ENCODE measurements around the gene RESP18.
"Not testable (repeated sequence)": the region's sequence is repeated elsewhere in the genome, so short reads cannot be mapped to it uniquely, and the experiment has no call there.

The RESP18 gene

GRCh38 chr2:219325136-219325535 is 7.4 kb downstream of the RESP18 start:
- no peak for DNase-seq

GRCh38 chr2:219323434-219323833 is 9.1 kb downstream of the RESP18 start:
- DNase-seq = peak in 3 of 4 experiments; percentile 47 to 63 (median 60)

GRCh38 chr2:219314804-219315468 is 17.6 kb downstream of the RESP18 start:
- no peak for DNase-seq

- not testable (repeated sequence) for DNase-seq
Observed at GRCh38 chr2:219312683-219313263, 19.8 kb downstream of the RESP18 start.

GRCh38 chr2:219309278-219309677 is 23.3 kb downstream of the RESP18 start, which contains the start of gene PTPRN:
PTPRN (minus strand) TSS chr2:219309401; CDS start chr2:219309332, 69 bp downstream.
- no peak for DNase-seq

GRCh38 chr2:219308142-219309101 is 24.1 kb downstream of the RESP18 start:
- DNase-seq = peak; percentile 72 to 90 (median 85)

- DNase-seq = no peak
Observed at GRCh38 chr2:219306047-219306446, 26.5 kb downstream of the RESP18 start.

GRCh38 chr2:219304223-219304622 is 28.3 kb downstream of the RESP18 start:
- no peak for DNase-seq

GRCh38 chr2:219302412-219302968 is 30.1 kb downstream of the RESP18 start:
- no peak for DNase-seq

- no peak for DNase-seq
Observed at GRCh38 chr2:219300022-219300421, 32.5 kb downstream of the RESP18 start.

- no peak for DNase-seq
Observed at GRCh38 chr2:219299372-219299760, 33.2 kb downstream of the RESP18 start.

GRCh38 chr2:219298759-219299371 is 33.7 kb downstream of the RESP18 start:
- DNase-seq = peak; percentile 85 to 92 (median 90)

GRCh38 chr2:219297766-219298456 is 34.6 kb downstream of the RESP18 start:
- peak in 3 of 4 experiments; percentile 17 to 32 (median 30) for DNase-seq

GRCh38 chr2:219296631-219297391 is 35.7 kb downstream of the RESP18 start:
- no peak for DNase-seq

GRCh38 chr2:219296142-219296541 is 36.4 kb downstream of the RESP18 start:
- no peak for DNase-seq

- DNase-seq = peak; percentile 80 to 94 (median 86)
Observed at GRCh38 chr2:219294356-219295351, 37.9 kb downstream of the RESP18 start.

- DNase-seq = no peak
Observed at GRCh38 chr2:219293736-219294231, 38.8 kb downstream of the RESP18 start.

GRCh38 chr2:219292616-219293015 is 39.9 kb downstream of the RESP18 start:
- DNase-seq = no peak

- no peak for DNase-seq
Observed at GRCh38 chr2:219291910-219292490, 40.5 kb downstream of the RESP18 start.
